ENCODE results near the gene CHP2.
"Not testable (repeated sequence)": the region's sequence is repeated elsewhere in the genome, so short reads cannot be mapped to it uniquely, and the experiment has no call there.

CHP2 gene

GRCh38 chr16:23737423-23738028 is 17.3 kb upstream of the CHP2 start:
- H3K9me3 ChIP-seq (ENCODE audit: insufficient read depth, low read depth, low read length); H3K36me3 ChIP-seq (ENCODE audit: control insufficient read depth in 1 of 2, insufficient read depth in 2 of 2, low read length in 2 of 2); H4K8ac ChIP-seq (ENCODE audit: low read depth, low read length); H3K4ac ChIP-seq (ENCODE audit: low read depth, low read length); H3K9ac ChIP-seq (ENCODE audit: low read length); H2AFZ ChIP-seq (ENCODE audit: insufficient read depth, low read length, poor library complexity); H3K18ac ChIP-seq (ENCODE audit: low read length); H3K14ac ChIP-seq (ENCODE audit: low read length); H3K4me3 ChIP-seq (ENCODE audit: low read depth, low read length); H2BK120ac ChIP-seq (ENCODE audit: insufficient read depth, low read length, poor library complexity); H2BK12ac ChIP-seq (ENCODE audit: low read length); H2AK5ac ChIP-seq (ENCODE audit: low read length); H3K27ac ChIP-seq (ENCODE audit: low read depth, low read length); H3K27me3 ChIP-seq (ENCODE audit: insufficient read depth, low read length); H2BK5ac ChIP-seq (ENCODE audit: low read depth, low read length, poor library complexity); H3K23ac ChIP-seq (ENCODE audit: low read length); H4K91ac ChIP-seq (ENCODE audit: low read depth, low read length); DNase-seq; H3K4me2 ChIP-seq (ENCODE audit: low read length); H3K79me1 ChIP-seq (ENCODE audit: low read length); H4K12ac ChIP-seq (ENCODE audit: low read depth, low read length); H3K4me1 ChIP-seq (ENCODE audit: control insufficient read depth in 1 of 2, insufficient read depth in 2 of 2, low read length in 2 of 2); H3K79me2 ChIP-seq (ENCODE audit: control insufficient read depth, insufficient read depth, low read length, poor library complexity): not testable (repeated sequence)
- WGBS (ENCODE audit: extremely low coverage, insufficient coverage, insufficient read length) = no CpG with 5 or more reads among the region's 1 CpG

GRCh38 chr16:23739516-23739915 is 15.3 kb upstream of the CHP2 start:
- Histone ChIP-seq H4K91ac (ENCODE audit: low read depth, low read length) (no peak overlapping the region), H4K12ac (ENCODE audit: low read depth, low read length) (no peak overlapping the region), H2AFZ (ENCODE audit: insufficient read depth, low read length, poor library complexity) (no peak overlapping the region), H2AK5ac (ENCODE audit: low read length) (no peak overlapping the region), H3K4me3 (ENCODE audit: low read depth, low read length) (no peak overlapping the region), H3K9me3 (ENCODE audit: insufficient read depth, low read depth, low read length) (no peaks in the 10 kb centered on the region), H3K79me1 (ENCODE audit: low read length) (no peaks in the 10 kb centered on the region), H3K4ac (ENCODE audit: low read depth, low read length) (no peak overlapping the region), H3K27me3 (ENCODE audit: insufficient read depth, low read length) (no peaks in the 10 kb centered on the region), H3K27ac (ENCODE audit: low read depth, low read length) (no peak overlapping the region), H3K79me2 (ENCODE audit: control insufficient read depth, insufficient read depth, low read length, poor library complexity) (no peaks in the 10 kb centered on the region), H2BK120ac (ENCODE audit: insufficient read depth, low read length, poor library complexity) (no peak overlapping the region), H3K36me3 (ENCODE audit: control insufficient read depth in 1 of 2, insufficient read depth in 2 of 2, low read length in 2 of 2) (no peaks in the 10 kb centered on the region), H2BK5ac (ENCODE audit: low read depth, low read length, poor library complexity) (no peak overlapping the region), H3K4me1 (ENCODE audit: control insufficient read depth in 1 of 2, insufficient read depth in 2 of 2, low read length in 2 of 2) (no peaks in the 10 kb centered on the region), H3K14ac (ENCODE audit: low read length) (no peak overlapping the region), H4K8ac (ENCODE audit: low read depth, low read length) (no peak overlapping the region), H3K4me2 (ENCODE audit: low read length) (no peak overlapping the region), H3K23ac (ENCODE audit: low read length) (no peak overlapping the region), H3K9ac (ENCODE audit: low read length) (no peak overlapping the region), H3K18ac (ENCODE audit: low read length) (no peak overlapping the region), H2BK12ac (ENCODE audit: low read length) (no peak overlapping the region)
- no peak for DNase-seq
- WGBS (ENCODE audit: extremely low coverage, insufficient coverage, insufficient read length) = no CpG with 5 or more reads among the region's 1 CpG

GRCh38 chr16:23741675-23742303 is 13.0 kb upstream of the CHP2 start:
- Histone ChIP-seq H2BK5ac (ENCODE audit: low read depth, low read length, poor library complexity) (no peak overlapping the region), H3K9ac (ENCODE audit: low read length) (no peak overlapping the region), H2AFZ (ENCODE audit: insufficient read depth, low read length, poor library complexity) (no peak overlapping the region), H3K4ac (ENCODE audit: low read depth, low read length) (no peak overlapping the region), H4K12ac (ENCODE audit: low read depth, low read length) (no peak overlapping the region), H3K79me1 (ENCODE audit: low read length) (no peaks in the 10 kb centered on the region), H3K4me1 (ENCODE audit: control insufficient read depth in 1 of 2, insufficient read depth in 2 of 2, low read length in 2 of 2) (no peaks in the 10 kb centered on the region), H3K79me2 (ENCODE audit: control insufficient read depth, insufficient read depth, low read length, poor library complexity) (no peaks in the 10 kb centered on the region), H4K91ac (ENCODE audit: low read depth, low read length) (no peak overlapping the region), H3K27ac (ENCODE audit: low read depth, low read length) (no peak overlapping the region), H2AK5ac (ENCODE audit: low read length) (no peak overlapping the region), H2BK120ac (ENCODE audit: insufficient read depth, low read length, poor library complexity) (no peak overlapping the region), H3K9me3 (ENCODE audit: insufficient read depth, low read depth, low read length) (no peaks in the 10 kb centered on the region), H3K4me3 (ENCODE audit: low read depth, low read length) (no peak overlapping the region), H4K8ac (ENCODE audit: low read depth, low read length) (no peak overlapping the region), H3K4me2 (ENCODE audit: low read length) (no peak overlapping the region), H3K14ac (ENCODE audit: low read length) (no peak overlapping the region), H3K18ac (ENCODE audit: low read length) (no peak overlapping the region), H2BK12ac (ENCODE audit: low read length) (no peak overlapping the region), H3K27me3 (ENCODE audit: insufficient read depth, low read length) (no peaks in the 10 kb centered on the region), H3K23ac (ENCODE audit: low read length) (no peak overlapping the region), H3K36me3 (ENCODE audit: control insufficient read depth in 1 of 2, insufficient read depth in 2 of 2, low read length in 2 of 2) (no peaks in the 10 kb centered on the region)
- WGBS (ENCODE audit: extremely low coverage, insufficient coverage, insufficient read length) = no CpG with 5 or more reads among the region's 2 CpGs
- no peak for DNase-seq

GRCh38 chr16:23742766-23743165 is 12.1 kb upstream of the CHP2 start:
- Histone ChIP-seq H3K18ac (ENCODE audit: low read length) (no peak overlapping the region), H3K27me3 (ENCODE audit: insufficient read depth, low read length) (no peaks in the 10 kb centered on the region)

More at GRCh38 chr16:23742766-23743165, 12.1 kb upstream of the CHP2 start:
- Histone ChIP-seq H2BK120ac (ENCODE audit: insufficient read depth, low read length, poor library complexity) (no peak overlapping the region), H2BK12ac (ENCODE audit: low read length) (no peak overlapping the region), H2AFZ (ENCODE audit: insufficient read depth, low read length, poor library complexity) (no peak overlapping the region), H3K4ac (ENCODE audit: low read depth, low read length) (no peak overlapping the region), H3K23ac (ENCODE audit: low read length) (no peak overlapping the region), H3K79me1 (ENCODE audit: low read length) (no peaks in the 10 kb centered on the region), H4K12ac (ENCODE audit: low read depth, low read length) (no peak overlapping the region), H3K4me1 (ENCODE audit: control insufficient read depth in 1 of 2, insufficient read depth in 2 of 2, low read length in 2 of 2) (no peaks in the 10 kb centered on the region), H3K4me2 (ENCODE audit: low read length) (no peak overlapping the region), H3K4me3 (ENCODE audit: low read depth, low read length) (no peak overlapping the region), H2BK5ac (ENCODE audit: low read depth, low read length, poor library complexity) (no peak overlapping the region), H3K9me3 (ENCODE audit: insufficient read depth, low read depth, low read length) (no peaks in the 10 kb centered on the region), H3K9ac (ENCODE audit: low read length) (no peak overlapping the region), H4K91ac (ENCODE audit: low read depth, low read length) (no peak overlapping the region), H3K36me3 (ENCODE audit: control insufficient read depth in 1 of 2, insufficient read depth in 2 of 2, low read length in 2 of 2) (no peaks in the 10 kb centered on the region), H2AK5ac (ENCODE audit: low read length) (no peak overlapping the region), H3K27ac (ENCODE audit: low read depth, low read length) (no peak overlapping the region), H4K8ac (ENCODE audit: low read depth, low read length) (no peak overlapping the region), H3K14ac (ENCODE audit: low read length) (no peak overlapping the region), H3K79me2 (ENCODE audit: control insufficient read depth, insufficient read depth, low read length, poor library complexity) (no peaks in the 10 kb centered on the region)
- peak in 1 of 2 donors; percentile 23 for DNase-seq
- 100% methylated on average over 1 of the region's 4 CpGs for WGBS (ENCODE audit: extremely low coverage, insufficient coverage, insufficient read length)

Data from trophoblast cell (in vitro differentiated cells and primary cell).